CD4-positive, CD25-positive, alpha-beta regulatory T cell (primary cell): ENCODE results near the gene SYTL3. TPM values are rescaled to one million over a fixed set of nuclear protein-coding genes. Genes with fewer than 3 reads are reported as not detected.

Experiments
- ATAC-seq, 2 donors: fragments of 150-1000 bp; cut with Tn5 transposase; one replicate each; pipeline ENCODE4 v1.10.0; 2021; ENCODE audit warnings: low read depth in 2 of 2, moderate number of reproducible peaks in 2 of 2, moderate library complexity in 1 of 2
- DNase-seq, 3 donors: peaks; one replicate each; pipeline versions ENCODE4 v3.0.0 to v3.0.0-alpha.2; 2012 to 2022; ENCODE audit warnings: mixed read lengths in 1 of 3
- H3K27ac ChIP-seq: one replicate; pipeline ENCODE4 v1.7.0; 2013; ENCODE audit warnings: mild to moderate bottlenecking, low read length; ENCODE audit not compliant: insufficient read depth, poor library complexity, severe bottlenecking
- H3K27me3 ChIP-seq: one replicate; pipeline ENCODE4 v1.7.0; 2013; ENCODE audit warnings: low read length; ENCODE audit not compliant: control insufficient read depth, insufficient read depth
- H3K36me3 ChIP-seq: one replicate; pipeline ENCODE4 v1.7.0; 2013; ENCODE audit warnings: mild to moderate bottlenecking, low read length, moderate library complexity; ENCODE audit not compliant: control insufficient read depth, insufficient read depth
- H3K4me1 ChIP-seq: 2 replicates; pipeline ENCODE4 v1.7.0; 2013; ENCODE audit warnings: mild to moderate bottlenecking, low read length; ENCODE audit not compliant: insufficient read depth, control insufficient read depth, poor library complexity, severe bottlenecking
- H3K4me3 ChIP-seq: one replicate; pipeline ENCODE4 v1.7.0; 2013; ENCODE audit warnings: low read depth, mild to moderate bottlenecking, low read length, moderate library complexity
- H3K9me3 ChIP-seq, 2 experiments: 1 replicate in 1 of 2; 2 replicates in 1 of 2; pipeline ENCODE4 v1.7.0; 2013; ENCODE audit warnings: low read length in 2 of 2, mild to moderate bottlenecking in 1 of 2, moderate library complexity in 1 of 2; ENCODE audit not compliant: control insufficient read depth in 2 of 2
- H3K27ac Mint-ChIP-seq, 3 donors: one replicate each; pipeline ENCODE4 v1.8.0; 2020 to 2022; ENCODE audit warnings: mild to moderate bottlenecking in 3 of 3, mixed read lengths in 3 of 3, moderate library complexity in 2 of 3
- H3K27me3 Mint-ChIP-seq: one replicate; pipeline ENCODE4 v1.8.0; 2022; ENCODE audit warnings: mild to moderate bottlenecking, mixed read lengths
- H3K36me3 Mint-ChIP-seq: one replicate; pipeline ENCODE4 v1.8.0; 2020; ENCODE audit warnings: mixed read lengths
- H3K4me1 Mint-ChIP-seq, 4 donors: one replicate each; pipeline ENCODE4 v1.8.0; 2020 to 2022; ENCODE audit warnings: mixed read lengths in 4 of 4, mild to moderate bottlenecking in 1 of 4
- H3K4me3 Mint-ChIP-seq, 4 donors: one replicate each; pipeline ENCODE4 v1.8.0; 2020 to 2022; ENCODE audit warnings: mild to moderate bottlenecking in 4 of 4, mixed read lengths in 4 of 4, moderate library complexity in 3 of 4
- H3K9me3 Mint-ChIP-seq, 7 donors: one replicate each; pipeline ENCODE4 v1.8.0; 2020 to 2022; ENCODE audit warnings: mixed read lengths in 7 of 7, mild to moderate bottlenecking in 3 of 7, moderate library complexity in 2 of 7
- polyA plus RNA-seq, 4 donors: library from polyadenylated mRNA; unstranded; fragments of 300-500 nt; fragmentation: Illumina TruSeq; gene quantifications; one replicate each; pipeline ENCODE4 v1.2.3, GENCODE V29; 2021
- total RNA-seq: library from RNA; stranded (reverse); gene quantifications from one replicate; pipeline ENCODE4 v1.2.3, GENCODE V29; 2022

SYTL3 gene
- total and polyA plus RNA-seq, 5 donors from 2014 or later: 12.2 to 54.8 (median 14.1) TPM

DNA sequence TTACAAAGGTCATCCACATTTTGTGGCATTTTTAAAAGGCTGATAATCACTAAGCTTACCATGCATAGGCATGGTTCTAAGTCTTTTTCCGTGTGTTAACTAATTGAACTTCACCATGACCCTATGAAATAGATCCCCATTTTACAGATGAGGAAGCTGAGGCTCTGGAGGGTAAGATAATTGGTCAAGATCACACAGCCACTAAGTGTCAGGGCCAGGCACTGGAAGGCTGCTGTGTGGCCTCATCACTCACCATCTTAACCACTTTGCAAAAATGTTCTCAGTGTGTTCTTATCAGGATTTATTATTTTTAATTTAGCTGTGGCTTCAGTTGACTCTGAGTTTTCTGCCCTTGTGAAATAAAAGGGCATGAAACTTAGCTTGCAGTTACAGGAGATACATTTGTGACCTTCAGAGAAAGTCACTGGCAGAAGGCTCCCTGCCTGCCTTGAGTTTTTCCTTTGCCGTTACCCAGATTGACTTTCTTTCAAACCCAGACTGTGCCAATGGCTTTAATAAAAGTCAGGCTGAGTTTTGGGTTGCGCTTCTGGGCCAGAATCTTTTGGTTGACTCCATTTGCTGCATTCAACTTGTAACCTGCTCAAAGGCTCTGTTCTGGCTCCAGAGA is 87.3 kb downstream of the SYTL3 start:
- Histone ChIP-seq H3K4me1 (no peaks in the 10 kb centered on the region), H3K27me3 (no peaks in the 10 kb centered on the region), H3K4me3 (no peak overlapping the region), H3K9me3 (peaks cover 14 to 15% of the 10 kb centered on the region in 2 experiments), H3K27ac (no peak overlapping the region), H3K36me3 (peaks cover 56% of the 10 kb centered on the region)
- Mint-ChIP-seq H3K27ac (no peak overlapping the region), H3K4me1 (peaks cover 0 to 6% (median under 1%) of the 10 kb centered on the region in 4 donors), H3K36me3 (peaks cover 51% of the 10 kb centered on the region), H3K27me3 (no peaks in the 10 kb centered on the region), H3K9me3 (peaks cover 0 to 18% (median 3%) of the 10 kb centered on the region in 7 donors), H3K4me3 (no peak overlapping the region)
- ATAC-seq: no peak
- DNase-seq: no peak

DNA sequence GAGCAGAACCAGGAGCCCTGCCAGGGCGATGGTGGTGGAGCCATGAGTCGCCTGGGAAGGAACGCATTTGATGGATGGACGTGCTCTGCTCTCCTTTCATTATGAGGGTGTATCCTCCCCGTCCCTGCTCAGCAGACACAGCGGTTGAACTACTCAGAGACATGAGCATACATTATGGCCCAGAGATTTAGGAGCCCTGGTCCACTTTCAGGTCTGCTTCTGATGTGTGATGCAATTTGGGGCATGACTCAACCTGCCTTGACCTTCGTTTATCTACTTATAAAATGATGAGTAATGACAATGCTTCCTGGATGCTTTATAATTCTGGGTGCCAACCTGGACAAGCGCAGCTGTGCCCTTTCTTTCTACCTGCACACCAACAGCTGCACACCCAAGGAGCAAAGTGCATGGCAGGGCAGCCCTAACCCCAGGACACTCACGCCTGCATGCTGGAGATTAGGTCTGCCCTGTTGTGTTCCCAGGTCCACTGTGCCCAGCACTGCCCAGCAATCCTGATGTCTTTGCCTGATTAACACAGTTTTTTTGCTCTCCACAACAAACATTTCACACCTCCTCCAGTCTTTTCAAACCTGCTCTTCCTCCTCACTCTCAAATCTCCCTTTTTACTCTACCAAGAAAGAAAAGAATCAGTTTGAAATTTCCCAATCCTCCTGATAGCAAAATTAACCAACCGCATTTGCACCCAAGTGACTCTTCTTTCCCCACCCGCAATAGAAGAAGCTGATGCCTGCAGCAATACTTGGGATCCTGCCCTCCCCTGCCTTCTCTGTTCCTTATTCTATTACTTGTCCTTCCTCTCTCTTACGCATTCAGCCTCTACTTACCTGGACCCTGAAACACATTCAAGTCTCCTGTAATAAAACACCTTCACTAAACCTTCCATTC is 88.1 kb downstream of the SYTL3 start:
- Mint-ChIP-seq H3K4me1 (peaks cover 0 to 6% (median under 1%) of the 10 kb centered on the region in 4 donors), H3K4me3 (no peak overlapping the region), H3K27me3 (no peaks in the 10 kb centered on the region), H3K36me3 (peaks cover 48% of the 10 kb centered on the region), H3K9me3 (peaks cover 0 to 18% (median 3%) of the 10 kb centered on the region in 7 donors), H3K27ac (peak overlapping the region in 2 of 3 donors; percentile 54 to 74)
- Histone ChIP-seq H3K4me1 (no peaks in the 10 kb centered on the region), H3K27ac (no peak overlapping the region), H3K36me3 (peaks cover 53% of the 10 kb centered on the region), H3K4me3 (no peak overlapping the region), H3K9me3 (peaks cover 14 to 15% of the 10 kb centered on the region in 2 experiments), H3K27me3 (no peaks in the 10 kb centered on the region)
- no peak for ATAC-seq
- DNase-seq: no peak

DNA sequence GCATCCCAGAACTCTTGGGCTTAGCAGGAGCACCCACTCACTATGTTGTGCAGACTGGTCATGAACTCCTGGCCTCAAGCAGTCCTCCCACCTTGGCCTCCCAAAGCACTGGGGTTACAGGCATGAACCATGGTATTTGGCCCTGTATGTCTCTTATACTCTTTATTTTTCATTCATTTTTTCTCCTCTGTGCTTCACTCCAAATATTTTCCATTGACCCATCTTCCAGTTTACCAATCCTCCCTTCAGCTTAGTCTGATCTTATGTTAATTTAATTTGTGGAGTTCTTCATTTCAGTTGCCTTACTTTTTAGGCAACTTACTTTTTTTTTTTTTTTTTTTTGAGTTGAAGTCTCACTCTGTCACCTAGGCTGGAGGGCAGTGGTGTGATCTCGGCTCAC is 89.8 kb downstream of the SYTL3 start:
- no peak overlapping the region for H3K4me3 Mint-ChIP-seq
- H3K27ac Mint-ChIP-seq: no peak overlapping the region
- H3K4me1 ChIP-seq: no peaks in the 10 kb centered on the region
- H3K9me3 ChIP-seq: peaks cover 7 to 11% of the 10 kb centered on the region in 2 experiments
- H3K9me3 Mint-ChIP-seq: peaks cover 0 to 14% (median 3%) of the 10 kb centered on the region in 7 donors
- H3K27ac ChIP-seq: no peak overlapping the region
- no peak for ATAC-seq
- peaks cover 50% of the 10 kb centered on the region for H3K36me3 ChIP-seq
- no peak for DNase-seq
- peaks cover 53% of the 10 kb centered on the region for H3K36me3 Mint-ChIP-seq
- H3K27me3 Mint-ChIP-seq: no peaks in the 10 kb centered on the region
- peaks cover 0 to 8% (median 1%) of the 10 kb centered on the region in 4 donors for H3K4me1 Mint-ChIP-seq
- no peak overlapping the region for H3K4me3 ChIP-seq
- H3K27me3 ChIP-seq: no peaks in the 10 kb centered on the region

DNA sequence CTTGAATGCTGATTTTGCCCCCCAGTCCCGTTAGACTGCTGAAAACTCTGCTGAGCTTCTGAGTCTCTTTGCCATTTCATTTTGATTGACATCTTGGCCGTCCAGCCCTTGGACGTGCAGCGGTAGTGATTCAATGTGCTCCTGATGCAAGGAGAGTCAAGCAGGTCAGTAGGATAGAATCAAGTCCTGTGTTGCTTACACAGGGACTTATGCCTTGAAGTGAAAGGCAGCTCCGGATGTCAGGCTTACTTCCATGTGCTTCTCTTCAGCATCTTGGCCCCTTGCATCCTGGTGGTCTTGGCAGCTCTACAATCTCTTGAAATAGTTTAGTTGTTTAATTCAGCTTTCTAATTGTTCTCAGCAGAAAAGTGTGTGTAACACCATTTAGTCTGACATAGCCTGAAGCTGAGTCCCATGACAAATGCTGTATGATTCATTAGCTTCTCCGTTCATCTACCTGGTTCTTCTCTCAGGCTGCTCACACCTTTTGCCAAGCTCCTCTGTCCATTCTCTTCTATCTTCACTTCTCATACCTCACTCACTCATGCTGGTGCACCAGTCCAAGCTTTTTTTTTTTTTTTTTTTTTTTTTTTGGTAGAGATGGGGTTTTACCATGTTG is 93.3 kb downstream of the SYTL3 start:
- Histone ChIP-seq H3K4me3 (no peak overlapping the region), H3K27ac (no peak overlapping the region), H3K4me1 (no peaks in the 10 kb centered on the region), H3K9me3 (peaks cover 7 to 11% of the 10 kb centered on the region in 2 experiments), H3K27me3 (no peaks in the 10 kb centered on the region), H3K36me3 (peaks cover 54% of the 10 kb centered on the region)
- no peak for ATAC-seq
- Mint-ChIP-seq H3K4me3 (no peak overlapping the region), H3K4me1 (peaks cover 0 to 11% (median under 1%) of the 10 kb centered on the region in 4 donors), H3K9me3 (peaks cover 0 to 13% (median 3%) of the 10 kb centered on the region in 7 donors), H3K27ac (no peak overlapping the region), H3K27me3 (no peaks in the 10 kb centered on the region), H3K36me3 (peaks cover 57% of the 10 kb centered on the region)
- no peak for DNase-seq

DNA sequence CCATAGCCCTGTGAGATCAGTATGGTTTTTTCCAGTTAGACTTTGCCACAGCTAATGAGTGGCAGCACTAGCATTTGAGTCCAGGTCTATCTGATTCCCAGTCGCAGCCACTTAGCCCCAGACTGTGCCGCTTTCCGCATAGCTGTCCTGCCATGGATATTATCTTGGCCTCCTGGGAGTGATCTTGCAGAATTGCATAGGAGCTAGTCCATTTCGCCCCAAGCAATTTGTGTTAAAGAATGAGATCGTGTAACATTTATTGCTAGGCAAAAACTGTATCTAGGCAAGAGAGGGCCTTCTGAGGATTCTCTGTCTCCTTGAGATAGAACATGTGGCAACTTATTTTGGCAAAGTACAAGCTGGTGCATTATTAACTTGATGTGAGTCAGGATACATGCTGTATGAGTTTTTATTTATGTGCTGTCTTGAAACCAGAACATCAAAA is 95.2 kb downstream of the SYTL3 start:
- H3K36me3 Mint-ChIP-seq: peaks cover 48% of the 10 kb centered on the region
- ATAC-seq: no peak

DNA sequence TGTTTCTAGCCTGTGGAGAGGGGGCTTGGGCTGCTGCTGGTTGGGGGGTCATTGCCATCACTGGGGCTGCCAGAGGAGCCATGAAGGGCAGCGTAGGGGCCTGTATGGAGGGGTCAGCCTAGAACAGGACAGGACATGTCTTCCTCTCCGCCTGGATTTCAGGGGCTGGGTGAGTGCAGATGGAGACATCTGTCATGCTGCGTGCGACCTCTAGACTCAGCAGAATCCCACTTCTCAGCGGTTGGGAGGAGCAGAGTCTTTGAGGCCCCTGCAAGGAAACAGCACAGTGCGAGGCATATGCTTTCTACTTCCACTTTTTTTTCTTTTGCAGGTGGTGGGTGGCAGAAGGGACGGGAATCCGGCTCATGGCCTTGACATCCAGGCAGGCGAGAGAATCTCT is 101.4 kb downstream of the SYTL3 start:
- no peak overlapping the region for H3K4me3 Mint-ChIP-seq

More for the DNA sequence above, 95.2 kb downstream of the SYTL3 start:
- no peaks in the 10 kb centered on the region for H3K9me3 ChIP-seq
- H3K27me3 ChIP-seq: no peaks in the 10 kb centered on the region
- peak overlapping the region in 1 of 3 donors; percentile 32 for H3K27ac Mint-ChIP-seq
- H3K36me3 ChIP-seq: peaks cover 42% of the 10 kb centered on the region
- no peaks in the 10 kb centered on the region for H3K4me1 ChIP-seq
- no peak overlapping the region for H3K27ac ChIP-seq
- no peak overlapping the region for H3K4me3 ChIP-seq
- peaks cover 0 to 2% (median 0%) of the 10 kb centered on the region in 7 donors for H3K9me3 Mint-ChIP-seq
- H3K4me1 Mint-ChIP-seq: peaks cover 0 to 5% (median 2%) of the 10 kb centered on the region in 4 donors
- no peaks in the 10 kb centered on the region for H3K27me3 Mint-ChIP-seq
- no peak overlapping the region for H3K4me3 Mint-ChIP-seq
- DNase-seq: no peak

DNA sequence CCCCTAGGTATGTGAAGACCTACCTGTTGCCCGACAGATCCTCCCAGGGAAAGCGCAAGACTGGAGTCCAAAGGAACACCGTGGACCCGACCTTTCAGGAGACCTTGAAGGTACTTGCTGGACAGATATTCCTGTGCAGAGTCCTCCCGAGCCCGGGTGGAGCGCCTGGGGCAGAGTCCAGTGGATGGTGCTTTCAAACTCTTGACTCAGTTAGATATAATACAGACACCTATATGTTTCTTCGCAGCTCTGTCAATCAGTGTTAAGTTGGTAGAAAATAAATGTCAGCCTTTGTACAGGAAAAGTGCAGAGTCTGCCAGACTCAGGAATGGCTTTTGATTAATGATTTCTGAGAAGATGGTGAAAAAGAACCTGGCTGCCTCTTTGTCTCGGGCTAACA is 102.1 kb downstream of the SYTL3 start:
- no peaks in the 10 kb centered on the region for H3K9me3 ChIP-seq
- H3K36me3 Mint-ChIP-seq: peaks cover 20% of the 10 kb centered on the region
- H3K27me3 ChIP-seq: no peaks in the 10 kb centered on the region
- H3K4me1 ChIP-seq: no peaks in the 10 kb centered on the region
- H3K27ac ChIP-seq: no peak overlapping the region
- no peak for DNase-seq
- peaks cover 36% of the 10 kb centered on the region for H3K36me3 ChIP-seq
- H3K4me3 Mint-ChIP-seq: no peak overlapping the region
- peak overlapping the region in 1 of 3 donors; percentile 23 for H3K27ac Mint-ChIP-seq
- H3K27me3 Mint-ChIP-seq: no peaks in the 10 kb centered on the region
- H3K4me1 Mint-ChIP-seq: peaks cover 0 to 3% (median 0%) of the 10 kb centered on the region in 4 donors
- H3K4me3 ChIP-seq: no peak overlapping the region
- ATAC-seq: no peak
- H3K9me3 Mint-ChIP-seq: no peaks in the 10 kb centered on the region

More for the DNA sequence above, 101.4 kb downstream of the SYTL3 start:
- peaks cover 36% of the 10 kb centered on the region for H3K36me3 ChIP-seq
- H3K27me3 ChIP-seq: no peaks in the 10 kb centered on the region
- no peaks in the 10 kb centered on the region for H3K9me3 ChIP-seq
- peak overlapping the region in 2 of 3 donors; percentile 23 to 48 for H3K27ac Mint-ChIP-seq
- H3K27ac ChIP-seq: no peak overlapping the region
- no peak for ATAC-seq
- H3K27me3 Mint-ChIP-seq: no peaks in the 10 kb centered on the region
- no peak overlapping the region for H3K4me3 ChIP-seq
- peaks cover 20% of the 10 kb centered on the region for H3K36me3 Mint-ChIP-seq
- no peaks in the 10 kb centered on the region for H3K4me1 ChIP-seq
- no peaks in the 10 kb centered on the region for H3K9me3 Mint-ChIP-seq
- no peak for DNase-seq
- H3K4me1 Mint-ChIP-seq: peaks cover 0 to 3% (median 0%) of the 10 kb centered on the region in 4 donors
